Measurements from ENCODE around the gene LRRC25.

LRRC25 gene

GRCh38 chr19:18434411-18435175, 37.2 kb upstream of the LRRC25 start (continued):
- 0 out of 2 replicates have a peak, but pooled peaks have one; percentile 26 for TF ChIP-seq ZNF561 (tag by site-specific recombination; IDR thresholded peaks at IDR 0.05; ENCODE audit: borderline replicate concordance)
- no peak for TF ChIP-seq ZNF610 (tag by site-specific recombination; IDR thresholded peaks at IDR 0.05; ENCODE audit: borderline replicate concordance)
- TF ChIP-seq OSR2 (tag by site-specific recombination; IDR thresholded peaks at IDR 0.05) = peak; percentile 78
- TF ChIP-seq, protein P1, sequence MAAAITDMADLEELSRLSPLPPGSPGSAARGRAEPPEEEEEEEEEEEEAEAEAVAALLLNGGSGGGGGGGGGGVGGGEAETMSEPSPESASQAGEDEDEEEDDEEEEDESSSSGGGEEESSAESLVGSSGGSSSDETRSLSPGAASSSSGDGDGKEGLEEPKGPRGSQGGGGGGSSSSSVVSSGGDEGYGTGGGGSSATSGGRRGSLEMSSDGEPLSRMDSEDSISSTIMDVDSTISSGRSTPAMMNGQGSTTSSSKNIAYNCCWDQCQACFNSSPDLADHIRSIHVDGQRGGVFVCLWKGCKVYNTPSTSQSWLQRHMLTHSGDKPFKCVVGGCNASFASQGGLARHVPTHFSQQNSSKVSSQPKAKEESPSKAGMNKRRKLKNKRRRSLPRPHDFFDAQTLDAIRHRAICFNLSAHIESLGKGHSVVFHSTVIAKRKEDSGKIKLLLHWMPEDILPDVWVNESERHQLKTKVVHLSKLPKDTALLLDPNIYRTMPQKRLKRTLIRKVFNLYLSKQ (tag by site-specific recombination; IDR thresholded peaks at IDR 0.05; ENCODE audit: borderline replicate concordance) = no peak
- peak; percentile 72 for TF ChIP-seq HIC1 (tag by site-specific recombination; IDR thresholded peaks at IDR 0.05)
- TF ChIP-seq BCL11B (tag by site-specific recombination; IDR thresholded peaks at IDR 0.05; ENCODE audit: low read depth) = peak; percentile 74
- peak; percentile 8; the same call in 1 of the 2 replicates for TF ChIP-seq KLF1 (tag by site-specific recombination; IDR thresholded peaks at IDR 0.05)
- peak; percentile 85 for TF ChIP-seq ZFP69B (tag by site-specific recombination; IDR thresholded peaks at IDR 0.05)
- no peak for TF ChIP-seq ZNF274 (IDR thresholded peaks at IDR 0.05; ENCODE audit: low read length)
- TF ChIP-seq ZNF274 (tag by site-specific recombination; IDR thresholded peaks at IDR 0.05; ENCODE audit: borderline replicate concordance) = no peak

DNA sequence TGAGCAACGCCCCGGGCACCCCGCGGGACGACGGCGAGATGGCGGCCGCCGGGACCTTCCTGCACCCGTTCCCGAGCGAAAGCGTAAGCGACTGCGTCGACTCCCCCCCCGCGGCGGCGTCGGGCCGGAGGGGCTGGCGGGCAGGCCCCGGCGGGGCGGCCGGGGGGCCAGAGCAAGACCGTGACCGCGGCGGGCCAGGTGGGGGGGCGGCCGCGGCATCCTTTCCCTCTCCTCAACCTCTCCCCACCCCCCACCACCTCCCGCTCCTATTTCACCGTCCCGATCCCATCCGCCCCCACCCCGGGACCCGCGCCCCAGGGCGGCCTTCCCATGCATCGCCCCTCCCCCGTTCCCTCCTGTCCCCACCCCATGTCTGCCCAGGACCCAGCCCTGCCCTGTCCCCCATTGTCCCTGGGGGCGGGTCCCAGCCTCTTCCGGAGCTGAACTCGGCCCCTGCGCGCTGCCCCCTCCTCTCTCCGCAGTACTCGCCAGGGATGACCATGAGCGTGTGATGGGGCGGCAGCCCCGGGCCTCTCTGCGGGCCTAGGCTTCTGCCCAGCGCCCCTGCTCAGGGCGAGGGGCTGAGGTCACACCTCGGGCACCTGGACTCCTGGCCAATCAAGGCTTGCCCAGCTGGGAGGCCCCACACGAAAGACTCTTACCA, 36.4 kb upstream of the LRRC25 start:
- H3K27ac ChIP-seq (ENCODE audit: extremely low read depth, low read depth, low read length) = peak overlapping the region; percentile 96
- H3K9me3 ChIP-seq (ENCODE audit: control insufficient read depth, insufficient read depth, low read depth, low read length) = no peaks in the 10 kb centered on the region
- CTCF ChIA-PET = interaction anchor here (0.6 to 0.8 kb wide), 2 partner anchors 85 to 155 kb away, joined by 3 to 4 read pairs; no protein-coding TSS in a partner anchor
- POLR2A ChIA-PET = interaction anchor here (1.0 to 1.2 kb wide), 2 partner anchors 142 to 152 kb away, joined by 3 read pairs; partner anchors contain the start of gene JUND
- no peak overlapping the region; the same call in 1 of the 2 replicates for H3K4me3 ChIP-seq (ENCODE audit: low read depth, low read length)
- peaks cover 5 to 24% of the 10 kb centered on the region in 2 experiments; a peak in 1 of 3 replicates for H3K36me3 ChIP-seq (ENCODE audit: control insufficient read depth in 2 of 2, insufficient read depth in 1 of 2, low read length in 2 of 2)
- peaks cover 22% of the 10 kb centered on the region for H3K4me1 ChIP-seq (ENCODE audit: control insufficient read depth, insufficient read depth, low read length)
- TF ChIP-seq ZNF48 (tag by site-specific recombination; IDR thresholded peaks at IDR 0.05) (no peak), ZNF677 (tag by site-specific recombination; IDR thresholded peaks at IDR 0.05) (no peak), ZSCAN16 (tag by site-specific recombination; IDR thresholded peaks at IDR 0.05) (no peak), ZNF140 (tag by site-specific recombination; IDR thresholded peaks at IDR 0.05) (no peak), ZBTB44 (tag by site-specific recombination; IDR thresholded peaks at IDR 0.05) (no peak), ZNF366 (tag by site-specific recombination; conservative IDR thresholded peaks at IDR 0.05) (no peak), ZNF571 (tag by site-specific recombination; IDR thresholded peaks at IDR 0.05) (no peak), SP2 (tag by site-specific recombination; IDR thresholded peaks at IDR 0.05) (peak; percentile 77), ZNF610 (tag by site-specific recombination; IDR thresholded peaks at IDR 0.05; ENCODE audit: borderline replicate concordance) (0 out of 2 replicates have a peak, but pooled peaks have one; percentile 36), KLF8 (tag by site-specific recombination; IDR thresholded peaks at IDR 0.05) (peak; percentile 93), HOXC10 (CRISPR knock-in tag; IDR thresholded peaks at IDR 0.05) (no peak), ZNF148 (tag by site-specific recombination; IDR thresholded peaks at IDR 0.05; ENCODE audit: borderline replicate concordance) (no peak), ZNF302 (tag by site-specific recombination; IDR thresholded peaks at IDR 0.05; ENCODE audit: low read depth) (no peak), ZNF558 (tag by site-specific recombination; IDR thresholded peaks at IDR 0.05) (no peak)
- TF ChIP-seq, protein P1 (tag by site-specific recombination; IDR thresholded peaks at IDR 0.05; ENCODE audit: borderline replicate concordance) = no peak
- TF ChIP-seq, protein P2, sequence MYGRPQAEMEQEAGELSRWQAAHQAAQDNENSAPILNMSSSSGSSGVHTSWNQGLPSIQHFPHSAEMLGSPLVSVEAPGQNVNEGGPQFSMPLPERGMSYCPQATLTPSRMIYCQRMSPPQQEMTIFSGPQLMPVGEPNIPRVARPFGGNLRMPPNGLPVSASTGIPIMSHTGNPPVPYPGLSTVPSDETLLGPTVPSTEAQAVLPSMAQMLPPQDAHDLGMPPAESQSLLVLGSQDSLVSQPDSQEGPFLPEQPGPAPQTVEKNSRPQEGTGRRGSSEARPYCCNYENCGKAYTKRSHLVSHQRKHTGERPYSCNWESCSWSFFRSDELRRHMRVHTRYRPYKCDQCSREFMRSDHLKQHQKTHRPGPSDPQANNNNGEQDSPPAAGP (tag by site-specific recombination; IDR thresholded peaks at IDR 0.05) = peak; percentile 69; the same call in 1 of the 2 replicates

All from HEK293 (cell line).